ENCODE data around the gene ADGRG3.

GRCh38 chr16:57734308-57734924 lies 66.3 kb downstream of the ADGRG3 start:
- TF ChIP-seq FOXM1 (IDR thresholded peaks at IDR 0.05; ENCODE audit: borderline replicate concordance) (no peak), SUZ12 (IDR thresholded peaks at IDR 0.05) (no peak), SP1 (IDR thresholded peaks at IDR 0.05) (no peak), CTBP1 (IDR thresholded peaks at IDR 0.05; ENCODE audit: borderline replicate concordance) (no peak), FOXA1 (IDR thresholded peaks at IDR 0.05) (no peak), LEF1 (IDR thresholded peaks at IDR 0.05; ENCODE audit: borderline replicate concordance) (no peak), ZNF384 (IDR thresholded peaks at IDR 0.05) (no peak), BHLHE40 (IDR thresholded peaks at IDR 0.05; ENCODE audit: borderline replicate concordance) (no peak), L3MBTL2 (conservative IDR thresholded peaks at IDR 0.05) (no peak), ARNT (IDR thresholded peaks at IDR 0.05) (no peak), NFRKB (IDR thresholded peaks at IDR 0.05) (no peak)
